ENCODE results near the gene TUBA4B. TPM values are rescaled to one million over a fixed set of nuclear protein-coding genes. Genes with fewer than 3 reads are reported as not detected.
A peak's percentile ranks its signal among the peaks of the same experiment; 100 is the strongest.

TUBA4B gene
- total and polyA plus RNA-seq, 4 experiments from 2014 or later = not detected

DNA sequence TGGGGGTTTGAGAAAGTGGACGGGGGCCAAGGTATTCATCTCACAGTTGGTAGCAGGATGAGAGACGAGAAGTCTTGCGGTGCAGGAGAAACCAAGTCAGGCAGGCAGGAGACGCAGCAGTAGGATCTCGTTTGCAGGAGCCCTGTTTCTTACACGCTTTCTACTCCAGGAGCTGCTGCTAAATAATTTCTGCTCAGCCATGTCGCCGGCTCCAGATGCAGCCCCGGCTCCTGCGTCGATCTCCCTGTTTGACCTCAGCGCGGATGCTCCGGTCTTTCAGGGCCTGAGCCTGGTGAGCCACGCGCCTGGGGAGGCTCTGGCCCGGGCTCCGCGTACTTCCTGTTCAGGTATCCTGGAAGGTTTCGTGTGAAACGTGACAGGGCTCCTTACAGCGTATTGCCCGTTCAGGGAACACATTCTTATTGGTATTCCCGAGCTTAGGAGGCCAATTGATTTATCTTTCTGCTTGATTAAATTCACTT is 22.9 kb upstream of the TUBA4B start:
- H3K9me3 ChIP-seq (ENCODE audit: control insufficient read depth in 1 of 2, low read length in 2 of 2) = no peaks in the 10 kb centered on the region
- DNase-seq = peak in 1 of 5 donors; percentile 54

DNA sequence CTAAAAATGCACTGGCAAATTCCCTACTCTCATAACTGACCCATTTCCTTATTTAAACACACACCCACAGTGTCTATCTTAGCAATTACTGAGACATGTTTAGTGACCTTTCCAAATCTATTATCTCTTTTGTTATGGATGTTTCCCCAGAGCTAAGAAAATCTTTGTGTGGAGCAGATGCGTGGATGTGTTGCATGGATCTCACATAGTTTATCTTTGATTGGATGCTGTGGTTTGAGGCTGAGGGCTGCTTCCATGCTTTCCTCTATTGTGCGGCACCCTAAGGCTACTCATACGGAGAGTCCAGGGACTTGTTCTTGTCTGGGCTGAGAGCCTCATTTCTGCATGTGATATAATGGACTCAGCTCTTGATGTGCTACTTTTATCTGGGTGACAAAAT is 18.7 kb upstream of the TUBA4B start:
- no peak for DNase-seq
- H3K4me3 Mint-ChIP-seq = no peak overlapping the region
- no peaks in the 10 kb centered on the region for H3K9me3 Mint-ChIP-seq
- Histone ChIP-seq H3K4me1 (ENCODE audit: insufficient read depth, low read length) (peaks cover 26% of the 10 kb centered on the region), H3K9me3 (ENCODE audit: control insufficient read depth in 1 of 2, low read length in 2 of 2) (no peaks in the 10 kb centered on the region), H3K27ac (ENCODE audit: low read depth, low read length) (no peak overlapping the region), H3K4me3 (ENCODE audit: low read length in 2 of 2) (no peak overlapping the region), H3K36me3 (ENCODE audit: insufficient read depth, low read length) (peaks cover 65% of the 10 kb centered on the region), H3K27me3 (ENCODE audit: insufficient read depth, low read length) (no peaks in the 10 kb centered on the region)
- intact Hi-C loops (cut with micrococcal nuclease) = no loop called here
- no peak overlapping the region for H3K27ac Mint-ChIP-seq
- peaks cover 10 to 52% (median 28%) of the 10 kb centered on the region in 4 donors for H3K4me1 Mint-ChIP-seq
- H3K36me3 Mint-ChIP-seq = peaks cover 63 to 74% of the 10 kb centered on the region in 2 donors
- CTCF ChIA-PET (ENCODE audit: partially characterized antibody) = interaction anchor here (0.9 to 1.9 kb wide), 3 partner anchors 11 to 63 kb away, joined by 3 to 7 read pairs (median 3); partner anchors contain the start of genes GLB1L and STK16
- H3K27me3 Mint-ChIP-seq = no peaks in the 10 kb centered on the region
- POLR2A ChIA-PET (ENCODE audit: partially characterized antibody) = interaction anchor here (1.0 to 17.6 kb wide), 4 partner anchors 16 to 45 kb away, joined by 3 to 684 read pairs (median 6); partner anchors contain the start of genes ABCB6, DNAJB2, GLB1L and STK16

More for the DNA sequence above, 22.9 kb upstream of the TUBA4B start:
- H3K27ac ChIP-seq (ENCODE audit: low read depth, low read length) = peak overlapping the region; percentile 87
- no peaks in the 10 kb centered on the region for H3K27me3 Mint-ChIP-seq
- H3K4me1 Mint-ChIP-seq = peaks cover 26 to 82% (median 50%) of the 10 kb centered on the region in 4 donors
- H3K4me3 Mint-ChIP-seq = peak overlapping the region; percentile 94 to 99 (median 96)
- no peaks in the 10 kb centered on the region for H3K9me3 Mint-ChIP-seq
- H3K4me1 ChIP-seq (ENCODE audit: insufficient read depth, low read length) = peaks cover 49% of the 10 kb centered on the region
- POLR2A ChIA-PET (ENCODE audit: partially characterized antibody) = interaction anchor here (1.0 to 17.6 kb wide), 28 partner anchors 7 to 159 kb away, joined by 3 to 684 read pairs (median 6); partner anchors contain the start of genes ABCB6, CNPPD1, DNAJB2 and DNPEP
- peaks cover 43 to 62% of the 10 kb centered on the region in 2 donors for H3K36me3 Mint-ChIP-seq
- intact Hi-C loops (cut with micrococcal nuclease) = no loop called here
- no peaks in the 10 kb centered on the region for H3K27me3 ChIP-seq (ENCODE audit: insufficient read depth, low read length)
- H3K36me3 ChIP-seq (ENCODE audit: insufficient read depth, low read length) = peaks cover 53% of the 10 kb centered on the region
- H3K4me3 ChIP-seq (ENCODE audit: low read length in 2 of 2) = peak overlapping the region; percentile 63 to 69
- H3K27ac Mint-ChIP-seq = peak overlapping the region; percentile 94 to 98 (median 96)
- CTCF ChIA-PET (ENCODE audit: partially characterized antibody) = interaction anchor here (1.0 to 4.1 kb wide), 11 partner anchors 15 to 172 kb away, joined by 3 to 25 read pairs (median 11); partner anchors contain the start of genes DNAJB2, GLB1L, SLC23A3 and STK16

DNA sequence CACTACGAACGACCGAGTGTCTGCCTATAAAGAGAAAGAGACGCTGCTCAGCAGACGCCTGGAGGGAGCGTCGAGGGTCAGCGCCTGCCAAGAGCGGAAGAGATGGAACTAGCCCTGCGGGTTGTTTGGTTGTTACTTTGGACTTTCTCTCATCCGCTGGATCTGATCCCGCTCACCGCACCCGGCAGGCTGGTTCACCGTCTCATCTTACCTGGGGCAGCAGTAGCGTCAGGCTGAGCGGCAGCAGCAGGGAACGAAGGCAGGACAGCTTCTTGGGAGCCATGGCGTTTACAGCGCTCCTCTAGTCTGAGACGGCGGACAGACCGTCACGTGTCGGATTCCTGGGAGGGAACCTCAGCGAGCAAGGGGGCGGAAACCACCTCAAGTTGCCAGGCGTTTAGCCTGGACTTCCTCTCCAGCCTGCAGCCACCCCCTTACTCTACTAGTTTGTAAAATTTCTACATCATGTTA is 9.7 kb upstream of the TUBA4B start:
- H3K36me3 ChIP-seq (ENCODE audit: insufficient read depth, low read length) = no peaks in the 10 kb centered on the region
- H3K27me3 ChIP-seq (ENCODE audit: insufficient read depth, low read length) = no peaks in the 10 kb centered on the region
- Mint-ChIP-seq H3K36me3 (peaks cover 8 to 14% of the 10 kb centered on the region in 2 donors), H3K4me1 (peaks cover 26 to 60% (median 38%) of the 10 kb centered on the region in 4 donors), H3K27me3 (no peaks in the 10 kb centered on the region), H3K9me3 (no peaks in the 10 kb centered on the region), H3K4me3 (peak overlapping the region in 4 of 8 donors; percentile 25 to 75 (median 56)), H3K27ac (peak overlapping the region in 5 of 7 donors; percentile 7 to 83 (median 62))
- H3K4me3 ChIP-seq (ENCODE audit: low read length in 2 of 2) = no peak overlapping the region
- intact Hi-C loops (cut with micrococcal nuclease) = no loop called here
- H3K4me1 ChIP-seq (ENCODE audit: insufficient read depth, low read length) = peaks cover 39% of the 10 kb centered on the region
- DNase-seq = no peak
- CTCF ChIA-PET (ENCODE audit: partially characterized antibody) = no interaction called here
- H3K9me3 ChIP-seq (ENCODE audit: control insufficient read depth in 1 of 2, low read length in 2 of 2) = no peaks in the 10 kb centered on the region
- H3K27ac ChIP-seq (ENCODE audit: low read depth, low read length) = no peak overlapping the region
- POLR2A ChIA-PET (ENCODE audit: partially characterized antibody) = interaction anchor here (1.1 to 2.8 kb wide), 2 partner anchors 13 to 67 kb away, joined by 3 to 23 read pairs; partner anchors contain the start of genes ANKZF1, ATG9A and CNPPD1

DNA sequence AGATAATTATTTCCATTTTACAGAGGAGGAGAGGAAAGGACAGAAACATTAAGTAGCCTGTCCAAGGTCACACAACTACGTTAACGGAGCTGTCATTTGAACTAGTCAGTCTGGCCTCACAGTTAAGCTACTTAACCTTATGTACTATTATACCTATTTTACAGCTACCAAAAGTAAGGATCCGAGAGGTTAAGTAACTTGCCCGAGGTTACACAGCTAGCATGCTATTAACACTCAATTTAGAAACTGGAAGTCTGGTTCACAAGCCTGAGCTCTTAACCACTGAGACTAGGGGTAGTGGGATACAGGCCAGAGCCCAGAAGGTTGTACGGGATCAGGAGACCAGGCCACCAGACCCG is 8.3 kb upstream of the TUBA4B start:
- Histone ChIP-seq H3K4me3 (ENCODE audit: low read length in 2 of 2) (peak overlapping the region; percentile 45 to 97), H3K9me3 (ENCODE audit: control insufficient read depth in 1 of 2, low read length in 2 of 2) (no peaks in the 10 kb centered on the region), H3K27me3 (ENCODE audit: insufficient read depth, low read length) (no peaks in the 10 kb centered on the region), H3K36me3 (ENCODE audit: insufficient read depth, low read length) (no peaks in the 10 kb centered on the region), H3K27ac (ENCODE audit: low read depth, low read length) (peak overlapping the region; percentile 94), H3K4me1 (ENCODE audit: insufficient read depth, low read length) (peaks cover 53% of the 10 kb centered on the region)
- Mint-ChIP-seq H3K4me3 (peak overlapping the region; percentile 85 to 99 (median 94)), H3K27ac (peak overlapping the region; percentile 96 to 99 (median 99)), H3K4me1 (peaks cover 33 to 75% (median 51%) of the 10 kb centered on the region in 4 donors), H3K27me3 (no peaks in the 10 kb centered on the region), H3K36me3 (peaks cover 19 to 24% of the 10 kb centered on the region in 2 donors), H3K9me3 (no peaks in the 10 kb centered on the region)
- CTCF ChIA-PET (ENCODE audit: partially characterized antibody) = interaction anchor here (0.6 to 12.8 kb wide), 19 partner anchors 9 to 86 kb away, joined by 3 to 150 read pairs (median 4); partner anchors contain the start of genes ABCB6, ANKZF1, ATG9A and DNAJB2
- intact Hi-C loops (cut with micrococcal nuclease) = loop anchor here (1.0 kb wide), 3 partner anchors 9 to 66 kb away; partner anchors contain the start of genes ANKZF1, ATG9A, RETREG2 and TUBA4A
- POLR2A ChIA-PET (ENCODE audit: partially characterized antibody) = interaction anchor here (0.6 to 12.0 kb wide), 16 partner anchors 9 to 142 kb away, joined by 3 to 684 read pairs (median 5); partner anchors contain the start of genes ABCB6, ANKZF1, ATG9A and CNPPD1
- no peak for DNase-seq

DNA sequence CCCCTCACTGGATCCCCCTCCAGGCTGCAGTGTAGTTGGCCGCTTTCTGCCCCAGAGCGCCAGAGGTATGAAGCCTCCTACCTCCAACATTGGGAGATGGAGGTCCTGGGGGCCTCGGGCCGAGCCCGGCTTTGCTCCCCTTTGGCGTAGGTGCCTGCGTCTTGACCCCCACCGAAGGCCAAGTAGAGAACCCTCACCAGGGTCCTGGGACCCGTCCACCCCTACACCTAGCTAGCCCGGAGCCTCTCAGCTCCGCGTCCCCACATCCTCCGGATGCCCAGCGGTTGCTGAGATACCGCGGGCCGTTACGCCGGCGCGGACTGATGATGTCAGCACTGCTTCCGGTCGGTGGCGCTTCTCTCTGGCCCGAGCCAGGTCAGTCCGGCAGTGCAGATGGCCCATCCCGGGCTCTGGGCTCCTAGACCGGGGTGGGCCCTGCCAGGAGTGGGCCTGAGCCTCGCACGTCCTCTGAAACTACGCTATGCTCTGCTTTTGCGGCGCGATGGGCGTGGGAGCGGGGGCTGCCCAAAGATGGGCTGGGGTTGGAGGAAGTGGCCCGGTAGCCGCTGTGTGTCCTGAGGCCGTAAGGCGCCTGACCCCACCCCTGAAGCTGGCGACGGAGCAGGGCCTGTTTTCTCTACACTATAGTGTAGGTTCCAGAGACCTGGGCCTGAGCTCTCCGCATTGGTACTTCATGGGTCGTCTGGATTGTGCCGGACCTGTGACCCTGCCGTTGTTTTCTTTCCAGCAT is 7.7 kb upstream of the TUBA4B start, which contains the start of the genes GLB1L and STK16:
GLB1L (minus strand) TSS at position 297 of the 751 bp plus-strand sequence. CDS start 1,871 bp downstream, outside the sequence.
STK16 (plus strand) TSS at position 332 of the 751 bp plus-strand sequence. CDS start 521 bp downstream, outside the sequence.
- Mint-ChIP-seq H3K4me3 (peak within 1 kb of the TSS; percentile 85 to 99 (median 94)), H3K9me3 (no peaks in the 10 kb centered on the region), H3K27me3 (no peaks in the 10 kb centered on the region), H3K36me3 (peaks cover 24 to 29% of the 10 kb centered on the region in 2 donors), H3K4me1 (peaks cover 39 to 80% (median 56%) of the 10 kb centered on the region in 4 donors), H3K27ac (peak within 1 kb of the TSS; percentile 96 to 99 (median 99))
- peak; percentile 85 to 88 (median 86) for DNase-seq
- Histone ChIP-seq H3K36me3 (ENCODE audit: insufficient read depth, low read length) (peaks cover 5% of the 10 kb centered on the region), H3K27me3 (ENCODE audit: insufficient read depth, low read length) (no peaks in the 10 kb centered on the region), H3K27ac (ENCODE audit: low read depth, low read length) (peak within 1 kb of the TSS; percentile 94), H3K4me1 (ENCODE audit: insufficient read depth, low read length) (peaks cover 59% of the 10 kb centered on the region), H3K4me3 (ENCODE audit: low read length in 2 of 2) (peak within 1 kb of the TSS; percentile 45 to 97), H3K9me3 (ENCODE audit: control insufficient read depth in 1 of 2, low read length in 2 of 2) (no peaks in the 10 kb centered on the region)
- intact Hi-C loops (cut with micrococcal nuclease) = loop anchor here (1.0 kb wide), 3 partner anchors 8 to 67 kb away; partner anchors contain the start of genes ANKZF1, ATG9A, RETREG2 and TUBA4A
- CTCF ChIA-PET (ENCODE audit: partially characterized antibody) = interaction anchor here (0.6 to 12.8 kb wide), 19 partner anchors 8 to 86 kb away, joined by 3 to 150 read pairs (median 4); partner anchors contain the start of genes ABCB6, ANKZF1, ATG9A and DNAJB2
- POLR2A ChIA-PET (ENCODE audit: partially characterized antibody) = interaction anchor here (0.6 to 12.0 kb wide), 18 partner anchors 9 to 574 kb away, joined by 3 to 684 read pairs (median 4); partner anchors contain the start of genes ABCB6, ANKZF1, ATG9A and CNPPD1

DNA sequence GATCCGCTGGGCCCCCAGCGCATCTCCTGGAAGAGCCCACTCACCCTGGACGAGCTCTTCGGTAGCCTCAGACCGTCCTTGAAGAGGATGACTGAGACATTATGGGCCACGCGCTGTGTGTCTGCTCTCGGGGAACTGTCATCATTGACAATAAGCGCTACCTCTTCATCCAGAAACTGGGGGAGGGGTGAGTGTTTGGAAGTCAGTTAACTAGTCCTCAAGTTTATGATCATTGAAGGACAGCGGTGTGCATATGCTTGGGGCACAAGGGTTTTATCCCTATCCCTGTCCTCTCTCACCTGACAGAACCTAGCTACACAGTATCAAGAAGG is 7.2 kb upstream of the TUBA4B start:
- peak overlapping the region; percentile 85 to 99 (median 94) for H3K4me3 Mint-ChIP-seq
- peaks cover 64% of the 10 kb centered on the region for H3K4me1 ChIP-seq (ENCODE audit: insufficient read depth, low read length)
- POLR2A ChIA-PET (ENCODE audit: partially characterized antibody) = interaction anchor here (0.6 to 12.0 kb wide), 13 partner anchors 8 to 575 kb away, joined by 3 to 684 read pairs (median 8); partner anchors contain the start of genes ABCB6, ANKZF1, ATG9A and CNPPD1
- H3K27me3 Mint-ChIP-seq = no peaks in the 10 kb centered on the region
- H3K4me1 Mint-ChIP-seq = peaks cover 43 to 86% (median 62%) of the 10 kb centered on the region in 4 donors
- no peaks in the 10 kb centered on the region for H3K27me3 ChIP-seq (ENCODE audit: insufficient read depth, low read length)
- peak overlapping the region; percentile 45 to 97 for H3K4me3 ChIP-seq (ENCODE audit: low read length in 2 of 2)
- no peaks in the 10 kb centered on the region for H3K9me3 Mint-ChIP-seq
- no peaks in the 10 kb centered on the region for H3K9me3 ChIP-seq (ENCODE audit: control insufficient read depth in 1 of 2, low read length in 2 of 2)
- peak in 1 of 5 donors; percentile 43 for DNase-seq
- peak overlapping the region; percentile 94 for H3K27ac ChIP-seq (ENCODE audit: low read depth, low read length)
- peak overlapping the region; percentile 96 to 99 (median 99) for H3K27ac Mint-ChIP-seq
- CTCF ChIA-PET (ENCODE audit: partially characterized antibody) = interaction anchor here (0.9 to 12.8 kb wide), 12 partner anchors 9 to 87 kb away, joined by 3 to 150 read pairs (median 7); partner anchors contain the start of genes ABCB6, ANKZF1 and ATG9A
- intact Hi-C loops (cut with micrococcal nuclease) = loop anchor here (1.0 kb wide), 3 partner anchors 7 to 68 kb away; partner anchors contain the start of genes ANKZF1, ATG9A, RETREG2 and TUBA4A
- H3K36me3 Mint-ChIP-seq = peaks cover 30 to 35% of the 10 kb centered on the region in 2 donors
- peaks cover 10% of the 10 kb centered on the region for H3K36me3 ChIP-seq (ENCODE audit: insufficient read depth, low read length)
